Measurements from ENCODE around the gene B3GALNT2.
"Not testable (repeated sequence)": the region's sequence is repeated elsewhere in the genome, so short reads cannot be mapped to it uniquely, and the experiment has no call there.

The B3GALNT2 gene

GRCh38 chr1:235504122-235504493 lies at the start of gene B3GALNT2:
B3GALNT2 (minus strand) TSS chr1:235504452; CDS start chr1:235504252, 200 bp downstream.
- no peak for DNase-seq

GRCh38 chr1:235553112-235553551 lies 48.9 kb upstream of the B3GALNT2 start:
- no peak for DNase-seq

GRCh38 chr1:235552146-235552716 lies 48.0 kb upstream of the B3GALNT2 start:
- DNase-seq: no peak

GRCh38 chr1:235549351-235550139 lies 45.3 kb upstream of the B3GALNT2 start:
- DNase-seq: no peak

GRCh38 chr1:235546369-235547155 lies 42.3 kb upstream of the B3GALNT2 start:
- not testable (repeated sequence) for DNase-seq

- no peak for DNase-seq
These were observed 41.2 kb upstream of the B3GALNT2 start for GRCh38 chr1:235545292-235545930.

GRCh38 chr1:235542845-235543244 lies 38.6 kb upstream of the B3GALNT2 start:
- not testable (repeated sequence) for DNase-seq

- no peak for DNase-seq
These were observed 29.4 kb upstream of the B3GALNT2 start for GRCh38 chr1:235533476-235534168.

GRCh38 chr1:235532360-235532759 lies 28.1 kb upstream of the B3GALNT2 start:
- no peak for DNase-seq

- no peak for DNase-seq
These were observed 23.1 kb upstream of the B3GALNT2 start for GRCh38 chr1:235527196-235527814.

- DNase-seq: no peak
These were observed 21.1 kb upstream of the B3GALNT2 start for GRCh38 chr1:235525314-235525713.

GRCh38 chr1:235516862-235517446 lies 12.7 kb upstream of the B3GALNT2 start:
- no peak for DNase-seq

- no peak for DNase-seq
These were observed 11.7 kb upstream of the B3GALNT2 start for GRCh38 chr1:235515844-235516512.

GRCh38 chr1:235513495-235514366 lies 9.5 kb upstream of the B3GALNT2 start:
- DNase-seq: peak; percentile 72

GRCh38 chr1:235511470-235512240 lies 7.4 kb upstream of the B3GALNT2 start:
- no peak for DNase-seq

- no peak for DNase-seq
These were observed 6.6 kb upstream of the B3GALNT2 start for GRCh38 chr1:235510823-235511222.

- DNase-seq: no peak
These were observed 3.4 kb upstream of the B3GALNT2 start for GRCh38 chr1:235507623-235508022.

GRCh38 chr1:235504494-235505222 lies 406 bp upstream of the B3GALNT2 start:
- peak; percentile 100 for DNase-seq
